Endothelial cell of umbilical vein (primary cell): ENCODE measurements around the gene CEP295NL. TPM values are rescaled to one million over a fixed set of nuclear protein-coding genes. Genes with fewer than 3 reads are reported as not detected.

Experiments used
- BruUV-seq: library from RNA; stranded (reverse); fragments of 400-500 nt; replicated peaks from 2 replicates; lab custom pipeline; 2021; lab: Mats Ljungman, UMichigan
- CTCF ChIA-PET: fragments of 300-600, 350-600 bp; sonication (Branson Sonifier 250); formaldehyde crosslinking; loops from one replicate; lab custom pipeline; 2021; ENCODE audit warnings: antibody characterized with exemption, inconsistent platforms; lab: Charles Lee
- POLR2A ChIA-PET: fragments of 300-600, 350-600 bp; sonication (Branson Sonifier 250); formaldehyde crosslinking; loops from one replicate; lab custom pipeline; 2021; ENCODE audit warnings: antibody characterized with exemption, inconsistent platforms; lab: Charles Lee
- DNase-seq: peaks from one replicate; pipeline ENCODE4 v3.0.0-alpha.2; 2011; ENCODE audit warnings: low read depth, low spot score
- FAIRE-seq: peaks from 2 replicates; lab custom pipeline; 2011; peaks lifted over from hg19 to GRCh38; lab: Jason Lieb, UNC
- H2AFZ ChIP-seq: 2 replicates; pipeline ENCODE4 v1.6.0; 2012; ENCODE audit warnings: low read depth, low read length, control low read depth, inconsistent platforms
- H3K27ac ChIP-seq: 2 replicates; pipeline ENCODE4 v1.5.1; 2011; ENCODE audit warnings: low read depth, mild to moderate bottlenecking, control low read depth, low read length, moderate library complexity; ENCODE audit not compliant: insufficient read depth
- H3K27me3 ChIP-seq, 2 experiments: 2 replicates each; pipeline versions ENCODE4 v1.6.0 to v1.6.1; 2011; ENCODE audit warnings: low read length in 2 of 2, mixed read lengths in 1 of 2; ENCODE audit not compliant: control insufficient read depth in 2 of 2, insufficient read depth in 2 of 2
- H3K36me3 ChIP-seq, 2 experiments: 2 replicates in 1 of 2; 3 replicates in 1 of 2; pipeline ENCODE4 v1.5.1; 2011; ENCODE audit warnings: low read length in 2 of 2, mild to moderate bottlenecking in 1 of 2, moderate library complexity in 1 of 2; ENCODE audit not compliant: control insufficient read depth in 2 of 2, insufficient read depth in 2 of 2; ENCODE audit errors: extremely low read depth in 1 of 2
- H3K4me1 ChIP-seq: 3 replicates; pipeline ENCODE4 v1.5.1; 2011; ENCODE audit warnings: mild to moderate bottlenecking, low read length; ENCODE audit not compliant: control insufficient read depth, insufficient read depth; ENCODE audit errors: extremely low read depth
- H3K4me2 ChIP-seq: 2 replicates; pipeline ENCODE4 v1.6.1; 2011; ENCODE audit warnings: low read length, control low read depth, mixed read lengths; ENCODE audit not compliant: insufficient read depth
- H3K4me3 ChIP-seq, 3 experiments: fragments of 200-600 bp in 1 of 3; sonication (generic), shearing (Covaris generic) in 1 of 3; replicated peaks in 1 of 3; 2 replicates each; pipeline ENCODE4 v1.5.1; 2011 to 2016; ENCODE audit warnings: control low read depth in 3 of 3, low read length in 3 of 3, mild to moderate bottlenecking in 2 of 3, inconsistent platforms in 1 of 3, low read depth in 1 of 3, moderate library complexity in 1 of 3; ENCODE audit not compliant: insufficient read depth in 1 of 3
- H3K79me2 ChIP-seq: 2 replicates; pipeline ENCODE4 v1.6.0; 2012; ENCODE audit warnings: low read length, inconsistent platforms; ENCODE audit not compliant: control insufficient read depth, insufficient read depth
- H3K9ac ChIP-seq: replicated peaks from 2 replicates; pipeline ENCODE3; 2011; ENCODE audit warnings: low read length, control low read depth; ENCODE audit not compliant: insufficient read depth; ENCODE audit errors: extremely low read depth
- H3K9me1 ChIP-seq: replicated peaks from 3 replicates; pipeline ENCODE4 v1.6.0; 2011; ENCODE audit warnings: mild to moderate bottlenecking, low read length; ENCODE audit not compliant: control insufficient read depth, insufficient read depth; ENCODE audit errors: extremely low read depth
- H3K9me3 ChIP-seq: replicated peaks from 2 replicates; pipeline ENCODE4 v1.5.1; 2012; ENCODE audit warnings: low read length, inconsistent platforms; ENCODE audit not compliant: control insufficient read depth, insufficient read depth
- H4K20me1 ChIP-seq: replicated peaks from 2 replicates; pipeline ENCODE3; 2011; ENCODE audit warnings: mild to moderate bottlenecking, low read length; ENCODE audit not compliant: control insufficient read depth, insufficient read depth; ENCODE audit errors: extremely low read depth
- CTCF ChIP-seq, 2 donors: IDR thresholded peaks; 1 replicate in 1 of 2; 2 replicates in 1 of 2; pipeline ENCODE4 v1.5.1; 2011; ENCODE audit warnings: low read length in 2 of 2, mild to moderate bottlenecking in 2 of 2, moderate library complexity in 2 of 2, control low read depth in 1 of 2, inconsistent platforms in 1 of 2, low read depth in 1 of 2; ENCODE audit not compliant: insufficient read depth in 1 of 2; ENCODE audit errors: extremely low read depth in 1 of 2
- EZH2 ChIP-seq: IDR thresholded peaks from 2 replicates; pipeline ENCODE4 v1.6.1; 2012; ENCODE audit warnings: borderline replicate concordance, low read depth, mild to moderate bottlenecking, moderate library complexity, low read length, inconsistent platforms; ENCODE audit not compliant: severe bottlenecking
- FOS ChIP-seq: IDR thresholded peaks from 2 replicates; pipeline ENCODE4 v1.6.1; 2011; ENCODE audit warnings: mild to moderate bottlenecking, low read length, moderate library complexity, borderline replicate concordance; ENCODE audit not compliant: insufficient read depth
- GATA2 ChIP-seq: IDR thresholded peaks from 2 replicates; pipeline ENCODE4 v1.7.0; 2011; ENCODE audit warnings: low read depth, mild to moderate bottlenecking, moderate library complexity, mixed read lengths, low read length; ENCODE audit not compliant: insufficient read length, insufficient read depth
- JUN ChIP-seq: IDR thresholded peaks from 2 replicates; pipeline ENCODE4 v1.6.1; 2011; ENCODE audit warnings: borderline replicate concordance, low read depth; ENCODE audit not compliant: insufficient read length, insufficient read depth
- MYC ChIP-seq: IDR thresholded peaks from one replicate; pipeline ENCODE4 v1.6.1; 2011; ENCODE audit warnings: mild to moderate bottlenecking, low read depth, low read length
- POLR2A ChIP-seq: IDR thresholded peaks from 2 replicates; pipeline ENCODE4 v1.6.1; 2012; ENCODE audit warnings: low read depth, mild to moderate bottlenecking, control low read depth, low read length
- POLR2AphosphoS5 ChIP-seq: IDR thresholded peaks from 2 replicates; pipeline ENCODE4 v1.6.1; 2012; ENCODE audit warnings: low read depth, mild to moderate bottlenecking, control low read depth, low read length, moderate library complexity; ENCODE audit not compliant: insufficient read depth
- dilution Hi-C: fragments of 300-500 bp; cut with MboI; formaldehyde crosslinking; loops from one replicate; pipeline ENCODE4 v1.15.0; 2019; ENCODE audit warnings: low sequenced_read_pairs; ENCODE audit not compliant: extremely low pct_ligation_motif_present
- intact Hi-C: fragments of 100-400 bp; cut with micrococcal nuclease; formaldehyde crosslinking; loops from one replicate; pipeline ENCODE4 v1.10.0; 2022
- polyA plus RNA-seq, 4 experiments: library from polyadenylated mRNA; depleted of rRNA in 3 of 4; stranded (reverse) in 3 of 4; unstranded in 1 of 4; fragments of >200 nt; gene quantifications; 2 replicates each; pipeline versions ENCODE4 v1.2.1 to v1.2.3, GENCODE V29; 2011 to 2012; ENCODE audit warnings: missing spikeins in 1 of 4
- total RNA-seq: library from RNA; stranded (reverse); gene quantifications from 2 replicates; pipeline ENCODE4 v1.2.3, GENCODE V29; 2021
- TF ChIP-seq, protein P1 (sequence below): IDR thresholded peaks from 2 replicates; pipeline ENCODE4 v1.6.1; 2011; ENCODE audit not compliant: insufficient read depth, insufficient read length

The CEP295NL gene
- total and polyA plus RNA-seq, 2 donors (not counting 3 experiments of a cell fraction or from before 2014, with no cell fraction given), result 0.10 to 8.3 TPM

DNA sequence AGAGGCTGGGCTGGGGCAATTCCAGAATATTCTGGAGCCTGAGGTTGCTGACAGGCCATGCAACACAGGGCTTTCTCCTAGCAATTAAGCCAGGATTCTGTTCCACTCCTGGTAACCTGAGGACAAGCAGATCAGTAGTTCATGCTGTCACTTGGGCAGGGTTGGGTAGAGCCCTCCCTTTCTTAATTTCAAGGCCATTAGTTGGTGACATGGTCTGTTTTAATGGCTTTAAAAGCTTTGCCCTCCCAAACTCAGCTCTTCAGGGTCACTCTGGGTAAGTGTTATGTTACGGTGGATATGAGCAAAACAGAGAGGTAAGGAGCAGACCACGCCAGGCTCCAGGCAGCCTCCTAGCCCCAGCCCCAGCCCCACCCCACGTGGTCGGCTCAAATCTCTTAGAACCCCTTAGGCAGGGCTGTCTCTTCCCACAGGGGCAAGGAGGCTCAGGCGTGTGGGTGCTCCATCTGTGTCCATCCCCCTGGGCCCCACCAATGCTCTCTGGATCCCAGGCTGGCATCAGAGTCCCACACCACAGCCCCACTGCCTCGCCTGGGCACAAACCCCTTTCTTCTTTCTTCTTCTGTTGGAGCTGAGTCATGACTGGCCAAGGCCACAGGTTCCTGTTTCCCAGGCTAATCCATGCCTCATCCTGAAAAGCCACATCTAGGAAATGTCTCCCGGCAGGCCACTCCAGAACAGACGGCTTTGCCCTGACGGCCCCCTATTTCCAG lies 27.5 kb downstream of the CEP295NL start:
- FAIRE-seq, result peak; percentile 95
- TF ChIP-seq, protein P1, sequence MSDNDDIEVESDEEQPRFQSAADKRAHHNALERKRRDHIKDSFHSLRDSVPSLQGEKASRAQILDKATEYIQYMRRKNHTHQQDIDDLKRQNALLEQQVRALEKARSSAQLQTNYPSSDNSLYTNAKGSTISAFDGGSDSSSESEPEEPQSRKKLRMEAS, result no peak
- TF ChIP-seq FOS, result peak; percentile 58
- TF ChIP-seq JUN, result peak; percentile 13
- no peak for TF ChIP-seq POLR2AphosphoS5
- TF ChIP-seq POLR2A, result no peak
- TF ChIP-seq CTCF (IDR thresholded peaks at IDR 0.05; ENCODE audit: extremely low read depth in 1 of 2, insufficient read depth in 1 of 2, low read depth in 1 of 2, low read length in 2 of 2), result no peak
- no peak for TF ChIP-seq GATA2
- no peak for TF ChIP-seq EZH2
- no peak for TF ChIP-seq MYC
- H3K9me1 ChIP-seq, result no peaks in the 10 kb centered on the region
- peak overlapping the region; percentile 85 for H3K27ac ChIP-seq
- dilution Hi-C loops (no loop called here), intact Hi-C loops (loop anchor here (2.0 kb wide), 1 partner anchor 49 kb away; the partner anchor contains the start of gene TIMP2)
- POLR2A ChIA-PET, result no interaction called here
- H3K4me2 ChIP-seq, result no peak overlapping the region
- TSS peak; percentile 14 for BruUV-seq
- H3K79me2 ChIP-seq, result peaks cover 21% of the 10 kb centered on the region
- peak overlapping the region; percentile 32 for H3K9ac ChIP-seq
- peak; percentile 79 for DNase-seq
- H4K20me1 ChIP-seq, result no peaks in the 10 kb centered on the region
- H3K27me3 ChIP-seq, result no peaks in the 10 kb centered on the region
- H2AFZ ChIP-seq, result peak overlapping the region; percentile 44
- peaks cover 3 to 5% of the 10 kb centered on the region in 2 experiments for H3K36me3 ChIP-seq
- peaks cover 45% of the 10 kb centered on the region for H3K4me1 ChIP-seq
- no peaks in the 10 kb centered on the region for H3K9me3 ChIP-seq
- CTCF ChIA-PET, result interaction anchor here (0.8 to 4.8 kb wide), 5 partner anchors 8 to 96 kb away, joined by 3 to 33 read pairs (median 3); no protein-coding TSS in a partner anchor
- H3K4me3 ChIP-seq, result no peak overlapping the region
